K562 (cell line): ENCODE results near the gene CNBD2. TPM values are rescaled to one million over a fixed set of nuclear protein-coding genes. Genes with fewer than 3 reads are reported as not detected.

Experiments
- ATAC-seq: fragments of 200-7000 bp; cut with Tn5 transposase; 3 replicates; pipeline ENCODE4 v1.9.1; 2020; ENCODE audit warnings: moderate library complexity
- BruUV-seq: library from RNA; stranded (reverse); fragments of 400-500 nt; replicated peaks from 2 replicates; lab custom pipeline; 2021; lab: Mats Ljungman, UMichigan
- CTCF ChIA-PET: fragments of 300-600 bp; formaldehyde crosslinking; extraction: SDS; loops from one replicate; lab custom pipeline; 2021; ENCODE audit warnings: low intra/inter-chr PET ratio; lab: Yijun Ruan, JAX
- POLR2A ChIA-PET: fragments of 300-600, 350-650 bp; sonication (Branson Sonifier 250); formaldehyde crosslinking; extraction: SDS; loops from one replicate; lab custom pipeline; 2021; ENCODE audit warnings: antibody characterized with exemption, inconsistent platforms; lab: Yijun Ruan, JAX
- DNase-seq, 4 experiments: peaks; one replicate each; pipeline versions ENCODE4 v3.0.0 to v3.0.0-alpha.2; 2011 to 2018; ENCODE audit warnings: low spot score in 3 of 4, mixed read lengths in 3 of 4; ENCODE audit errors: extremely low read depth in 1 of 4
- FAIRE-seq: peaks from 2 replicates; lab custom pipeline; 2011; peaks lifted over from hg19 to GRCh38; lab: Jason Lieb, UNC
- H2AFZ ChIP-seq: 2 replicates; pipeline ENCODE4 v1.6.0; 2011; ENCODE audit warnings: low read depth, low read length, control low read depth, inconsistent platforms
- H3K27ac ChIP-seq: fragments of 200-600 bp; 3 replicates; pipeline ENCODE4 v1.8.0; 2011; ENCODE audit warnings: low read depth, mild to moderate bottlenecking, control low read depth, inconsistent platforms, low read length, moderate library complexity, mixed read lengths; ENCODE audit errors: extremely low read depth
- H3K27me3 ChIP-seq, 2 experiments: fragments of 300-600 bp in 1 of 2; 2 replicates in 1 of 2; 3 replicates in 1 of 2; pipeline versions ENCODE4 v1.6.0 to v1.8.0; 2011; ENCODE audit warnings: inconsistent platforms in 2 of 2, low read length in 2 of 2, mild to moderate bottlenecking in 1 of 2, mixed read lengths in 1 of 2, moderate library complexity in 1 of 2; ENCODE audit not compliant: control insufficient read depth in 2 of 2, insufficient read depth in 2 of 2
- H3K36me3 ChIP-seq: fragments of 300-600 bp; 3 replicates; pipeline ENCODE4 v1.8.0; 2011; ENCODE audit warnings: mild to moderate bottlenecking, low read length, inconsistent platforms; ENCODE audit not compliant: control insufficient read depth, insufficient read depth
- H3K4me1 ChIP-seq, 2 experiments: fragments of 200-600 bp in 1 of 2; replicated peaks in 1 of 2; 2 replicates in 1 of 2; 3 replicates in 1 of 2; pipeline versions ENCODE4 v1.5.1 to v1.8.0; 2011; ENCODE audit warnings: inconsistent platforms in 2 of 2, low read length in 2 of 2, mild to moderate bottlenecking in 1 of 2, mixed read lengths in 1 of 2, moderate library complexity in 1 of 2; ENCODE audit not compliant: control insufficient read depth in 2 of 2, insufficient read depth in 2 of 2
- H3K4me2 ChIP-seq: 2 replicates; pipeline ENCODE4 v1.6.1; 2011; ENCODE audit warnings: low read length, control low read depth, inconsistent platforms, mixed read lengths; ENCODE audit not compliant: insufficient read depth
- H3K4me3 ChIP-seq: fragments of 200-600 bp; sonication (generic), shearing (Covaris generic); 2 replicates; pipeline ENCODE4 v1.5.1; 2016; ENCODE audit warnings: control low read depth, inconsistent platforms
- H3K79me2 ChIP-seq: fragments of 200-600 bp; 3 replicates; pipeline ENCODE4 v1.8.0; 2011; ENCODE audit warnings: low read length, inconsistent platforms; ENCODE audit not compliant: control insufficient read depth, insufficient read depth
- H3K9ac ChIP-seq, 2 experiments: 2 replicates each; pipeline versions ENCODE4 v1.6.0 to v1.6.1; 2011; ENCODE audit warnings: low read depth in 2 of 2, low read length in 2 of 2, control low read depth in 1 of 2, inconsistent platforms in 1 of 2, mild to moderate bottlenecking in 1 of 2, mixed read lengths in 1 of 2; ENCODE audit not compliant: insufficient read depth in 1 of 2
- H3K9me1 ChIP-seq: one replicate; pipeline ENCODE4 v1.6.0; 2011; ENCODE audit warnings: inconsistent platforms, mild to moderate bottlenecking, low read length, moderate library complexity; ENCODE audit not compliant: control insufficient read depth, insufficient read depth
- H3K9me3 ChIP-seq: replicated peaks from 2 replicates; pipeline ENCODE4 v1.5.1; 2011; ENCODE audit warnings: low read depth, low read length, inconsistent platforms; ENCODE audit not compliant: control insufficient read depth, insufficient read depth
- H4K20me1 ChIP-seq: replicated peaks from 2 replicates; pipeline ENCODE4 v1.6.1; 2011; ENCODE audit warnings: low read length, inconsistent platforms, mixed read lengths; ENCODE audit not compliant: control insufficient read depth, insufficient read depth
- CCAR2 ChIP-seq: fragments of 200-400 bp; formaldehyde crosslinking; IDR thresholded peaks from 2 replicates; pipeline ENCODE4 v1.6.1; 2017; ENCODE audit warnings: mild to moderate bottlenecking, low read depth, low read length
- L3MBTL2 ChIP-seq: fragments of 450-650 bp; IDR thresholded peaks from 2 replicates; pipeline ENCODE4 v1.6.1; 2016; ENCODE audit warnings: mild to moderate bottlenecking, moderate library complexity
- MEIS2 ChIP-seq: fragments of 450-650 bp; IDR thresholded peaks from 2 replicates; pipeline ENCODE4 v1.6.1; 2014; ENCODE audit warnings: mild to moderate bottlenecking; ENCODE audit not compliant: partially characterized antibody
- NFE2 ChIP-seq: IDR thresholded peaks from 2 replicates; pipeline ENCODE4 v1.6.1; 2014; ENCODE audit warnings: antibody characterized with exemption, low read depth
- WGBS: fragments of 100-300 bp; shearing (Covaris generic); methylation state at CpG from one replicate; pipeline ENCODE4 v1.1.6; 2016; ENCODE audit warnings: low coverage, mixed read lengths; ENCODE audit not compliant: insufficient coverage; ENCODE audit errors: missing lambda C conversion rate; 5-methylcytosine and 5-hydroxymethylcytosine counted together
- in situ Hi-C: fragments of 300-500 bp; cut with MboI; formaldehyde crosslinking; loops from 4 replicates; pipeline ENCODE4 v1.15.0; 2018; ENCODE audit warnings: inconsistent platforms, mixed read lengths
- intact Hi-C: fragments of 100-400 bp; cut with micrococcal nuclease; formaldehyde crosslinking; loops from 2 replicates; pipeline ENCODE4 v1.14.2; 2022
- polyA plus RNA-seq, 8 experiments: library from polyadenylated mRNA; depleted of rRNA in 4 of 8; stranded (reverse) in 5 of 8; unstranded in 3 of 8; fragments of >200 nt; fragmentation: Nextera tagmentation in 2 of 8; fragmentation: Illumina TruSeq in 1 of 8; extraction: Ambion mirVana in 2 of 8; extraction: Trizol in 1 of 8; gene quantifications; 2 replicates each; pipeline versions ENCODE4 v1.2.1 to v1.2.3, GENCODE V29; 2011 to 2014; ENCODE audit warnings: inconsistent platforms in 1 of 8, missing spikeins in 1 of 8
- total RNA-seq, 7 experiments: library from RNA; depleted of rRNA in 6 of 7; stranded (reverse); fragments of >200 nt in 6 of 7; fragmentation: Illumina TruSeq in 2 of 7; extraction: Trizol in 2 of 7; gene quantifications; 2 replicates each; pipeline versions ENCODE4 v1.2.1 to v1.2.3, GENCODE V29; 2011 to 2021; ENCODE audit warnings: low replicate concordance in 1 of 7
- TF ChIP-seq, protein P1 (sequence below): IDR thresholded peaks from 2 replicates; pipeline ENCODE4 v1.6.1; 2012; ENCODE audit warnings: low read depth, low read length, improper control_type of control experiment, borderline replicate concordance

The CNBD2 gene
- total and polyA plus RNA-seq, 9 of the 15 experiments (the other 6 are each of a cell fraction or from before 2014, with no cell fraction given), result 3.2 to 17.5 (median 5.3) TPM

- H3K9ac ChIP-seq, result no peak overlapping the region
- ATAC-seq (no peak), FAIRE-seq (no peak), DNase-seq (no peak)
- H3K79me2 ChIP-seq, result no peaks in the 10 kb centered on the region
- H3K36me3 ChIP-seq, result no peaks in the 10 kb centered on the region
- H3K9me3 ChIP-seq, result no peaks in the 10 kb centered on the region
- WGBS, result 44% methylated on average over 11 of the region's 11 CpGs
- intact Hi-C loops, result no loop called here
- in situ Hi-C loops, result no loop called here
- ChIA-PET POLR2A (interaction anchor here (0.6 to 1.5 kb wide), 3 partner anchors 10 to 925 kb away, joined by 3 to 4 read pairs (median 3); no protein-coding TSS in a partner anchor), CTCF (interaction anchor here (1.0 kb wide), 1 partner anchor 183 kb away, joined by 3 read pairs; no protein-coding TSS in a partner anchor)
- H3K9me1 ChIP-seq, result no peaks in the 10 kb centered on the region
- H3K4me1 ChIP-seq, result peaks cover 0 to 3% of the 10 kb centered on the region in 2 experiments; a peak in 2 of 5 replicates
- H3K27me3 ChIP-seq, result no peaks in the 10 kb centered on the region
- BruUV-seq, result no TSS peak
- H2AFZ ChIP-seq, result no peak overlapping the region
- no peak overlapping the region for H3K27ac ChIP-seq
- H3K4me3 ChIP-seq, result no peak overlapping the region
- TF ChIP-seq CCAR2 (no peak), L3MBTL2 (no peak), MEIS2 (no peak), NFE2 (no peak)
- TF ChIP-seq, protein P1, sequence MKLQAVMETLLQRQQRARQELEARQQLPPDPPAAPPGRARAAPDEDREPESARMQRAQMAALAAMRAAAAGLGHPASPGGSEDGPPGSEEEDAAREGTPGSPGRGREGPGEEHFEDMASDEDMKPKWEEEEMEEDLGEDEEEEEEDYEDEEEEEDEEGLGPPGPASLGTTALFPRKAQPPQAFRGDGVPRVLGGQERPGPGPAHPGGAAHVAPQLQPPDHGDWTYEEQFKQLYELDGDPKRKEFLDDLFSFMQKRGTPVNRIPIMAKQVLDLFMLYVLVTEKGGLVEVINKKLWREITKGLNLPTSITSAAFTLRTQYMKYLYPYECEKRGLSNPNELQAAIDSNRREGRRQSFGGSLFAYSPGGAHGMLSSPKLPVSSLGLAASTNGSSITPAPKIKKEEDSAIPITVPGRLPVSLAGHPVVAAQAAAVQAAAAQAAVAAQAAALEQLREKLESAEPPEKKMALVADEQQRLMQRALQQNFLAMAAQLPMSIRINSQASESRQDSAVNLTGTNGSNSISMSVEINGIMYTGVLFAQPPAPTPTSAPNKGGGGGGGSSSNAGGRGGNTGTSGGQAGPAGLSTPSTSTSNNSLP, result no peak
- no peaks in the 10 kb centered on the region for H4K20me1 ChIP-seq
- no peak overlapping the region for H3K4me2 ChIP-seq
Measured at GRCh38 chr20:36017048-36017951, 48.9 kb downstream of the CNBD2 start.
